HEK293T (cell line): Measurements from ENCODE around the gene APH1A.

ENCODE experiments used
- ARNT ChIP-seq: fragments of 450-650 bp; IDR thresholded peaks from 2 replicates; pipeline ENCODE4 v1.6.1; 2017; ENCODE audit warnings: mild to moderate bottlenecking
- BHLHE40 ChIP-seq: fragments of 450-650 bp; IDR thresholded peaks from 2 replicates; pipeline ENCODE4 v1.6.1; 2016; ENCODE audit warnings: mild to moderate bottlenecking, moderate library complexity, borderline replicate concordance
- ELF4 ChIP-seq: fragments of 450-650 bp; IDR thresholded peaks from 2 replicates; pipeline ENCODE4 v1.6.1; 2017; ENCODE audit warnings: antibody characterized with exemption
- FOXA1 ChIP-seq: fragments of 450-650 bp; IDR thresholded peaks from 2 replicates; pipeline ENCODE4 v1.6.1; 2016; ENCODE audit warnings: mild to moderate bottlenecking
- FOXK2 ChIP-seq: fragments of 450-650 bp; IDR thresholded peaks from 2 replicates; pipeline ENCODE4 v1.6.1; 2016; ENCODE audit warnings: mild to moderate bottlenecking
- SP1 ChIP-seq: fragments of 450-650 bp; IDR thresholded peaks from 2 replicates; pipeline ENCODE4 v1.6.1; 2017
- ZNF384 ChIP-seq: fragments of 450-650 bp; IDR thresholded peaks from 2 replicates; pipeline ENCODE4 v1.6.1; 2016
- TF ChIP-seq, protein P1 (sequence below): fragments of 450-650 bp; IDR thresholded peaks from 2 replicates; pipeline ENCODE4 v1.6.1; 2016

GRCh38 chr1:150249936-150250335, 18.9 kb downstream of the APH1A start:
- TF ChIP-seq ELF4 (no peak), FOXA1 (no peak), ARNT (no peak), BHLHE40 (no peak), ZNF384 (no peak), FOXK2 (no peak), SP1 (no peak)
- TF ChIP-seq, protein P1, sequence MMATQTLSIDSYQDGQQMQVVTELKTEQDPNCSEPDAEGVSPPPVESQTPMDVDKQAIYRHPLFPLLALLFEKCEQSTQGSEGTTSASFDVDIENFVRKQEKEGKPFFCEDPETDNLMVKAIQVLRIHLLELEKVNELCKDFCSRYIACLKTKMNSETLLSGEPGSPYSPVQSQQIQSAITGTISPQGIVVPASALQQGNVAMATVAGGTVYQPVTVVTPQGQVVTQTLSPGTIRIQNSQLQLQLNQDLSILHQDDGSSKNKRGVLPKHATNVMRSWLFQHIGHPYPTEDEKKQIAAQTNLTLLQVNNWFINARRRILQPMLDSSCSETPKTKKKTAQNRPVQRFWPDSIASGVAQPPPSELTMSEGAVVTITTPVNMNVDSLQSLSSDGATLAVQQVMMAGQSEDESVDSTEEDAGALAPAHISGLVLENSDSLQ = no peak
